ENCODE results near the gene CCR5AS.

Gene CCR5AS

GRCh38 chr3:46375218-46375617, 31.6 kb downstream of the CCR5AS start:
- no peak for DNase-seq

GRCh38 chr3:46374755-46375154, 32.1 kb downstream of the CCR5AS start:
- DNase-seq, result no peak

DNA sequence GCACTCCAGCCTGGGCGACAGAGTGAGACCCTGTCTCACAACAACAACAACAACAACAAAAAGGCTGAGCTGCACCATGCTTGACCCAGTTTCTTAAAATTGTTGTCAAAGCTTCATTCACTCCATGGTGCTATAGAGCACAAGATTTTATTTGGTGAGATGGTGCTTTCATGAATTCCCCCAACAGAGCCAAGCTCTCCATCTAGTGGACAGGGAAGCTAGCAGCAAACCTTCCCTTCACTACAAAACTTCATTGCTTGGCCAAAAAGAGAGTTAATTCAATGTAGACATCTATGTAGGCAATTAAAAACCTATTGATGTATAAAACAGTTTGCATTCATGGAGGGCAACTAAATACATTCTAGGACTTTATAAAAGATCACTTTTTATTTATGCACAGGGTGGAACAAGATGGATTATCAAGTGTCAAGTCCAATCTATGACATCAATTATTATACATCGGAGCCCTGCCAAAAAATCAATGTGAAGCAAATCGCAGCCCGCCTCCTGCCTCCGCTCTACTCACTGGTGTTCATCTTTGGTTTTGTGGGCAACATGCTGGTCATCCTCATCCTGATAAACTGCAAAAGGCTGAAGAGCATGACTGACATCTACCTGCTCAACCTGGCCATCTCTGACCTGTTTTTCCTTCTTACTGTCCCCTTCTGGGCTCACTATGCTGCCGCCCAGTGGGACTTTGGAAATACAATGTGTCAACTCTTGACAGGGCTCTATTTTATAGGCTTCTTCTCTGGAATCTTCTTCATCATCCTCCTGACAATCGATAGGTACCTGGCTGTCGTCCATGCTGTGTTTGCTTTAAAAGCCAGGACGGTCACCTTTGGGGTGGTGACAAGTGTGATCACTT, 34.1 kb downstream of the CCR5AS start:
- no peak for DNase-seq

- no peak for DNase-seq
These were observed 35.1 kb downstream of the CCR5AS start for GRCh38 chr3:46371519-46372340.

- no peak for DNase-seq
These were observed 35.9 kb downstream of the CCR5AS start, which contains the start of gene CCR5 for GRCh38 chr3:46370839-46371518. TSS of gene CCR5 (plus strand) at chr3:46370946. CDS start at chr3:46372903, 1,957 bp downstream.

GRCh38 chr3:46369675-46370132, 37.2 kb downstream of the CCR5AS start:
- DNase-seq, result no peak

GRCh38 chr3:46369151-46369550, 37.7 kb downstream of the CCR5AS start:
- DNase-seq, result no peak

DNA sequence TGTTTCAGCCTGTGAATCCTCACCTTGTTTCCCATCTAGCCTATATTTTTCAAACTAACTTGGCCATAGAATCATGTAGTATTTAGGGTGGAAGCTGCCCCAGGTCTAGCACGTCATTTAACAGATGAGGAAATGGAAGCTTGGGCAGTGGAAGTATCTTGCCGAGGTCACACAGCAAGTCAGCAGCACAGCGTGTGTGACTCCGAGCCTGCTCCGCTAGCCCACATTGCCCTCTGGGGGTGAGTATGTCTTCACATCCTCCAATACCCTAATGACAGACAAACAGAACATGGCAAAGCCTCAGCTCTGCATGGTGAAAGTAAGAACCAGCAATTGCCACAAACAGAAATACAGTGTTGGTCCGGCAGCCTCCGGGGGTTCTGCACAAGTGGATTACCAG, 38.3 kb downstream of the CCR5AS start:
- DNase-seq, result peak; percentile 12 to 17

DNA sequence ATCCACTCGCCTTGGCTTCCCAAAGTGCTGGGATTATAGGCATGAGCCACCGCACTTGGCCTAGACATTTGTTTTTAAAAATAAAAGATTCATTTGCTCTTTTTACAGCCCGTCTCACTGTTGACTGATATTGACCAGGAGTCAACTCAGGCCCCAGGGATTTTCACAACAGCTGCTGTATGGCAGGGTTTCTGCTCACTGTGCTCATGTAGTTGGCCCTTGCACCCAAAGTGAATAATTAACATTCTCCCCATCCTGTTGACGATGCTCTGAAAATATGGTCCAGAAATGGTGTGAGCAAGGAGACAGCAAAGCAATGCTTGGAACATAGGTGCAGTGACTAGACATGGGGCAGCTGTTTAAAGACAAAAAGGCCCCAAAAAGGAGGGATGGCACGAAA, 39.1 kb downstream of the CCR5AS start:
- DNase-seq, result no peak

DNA sequence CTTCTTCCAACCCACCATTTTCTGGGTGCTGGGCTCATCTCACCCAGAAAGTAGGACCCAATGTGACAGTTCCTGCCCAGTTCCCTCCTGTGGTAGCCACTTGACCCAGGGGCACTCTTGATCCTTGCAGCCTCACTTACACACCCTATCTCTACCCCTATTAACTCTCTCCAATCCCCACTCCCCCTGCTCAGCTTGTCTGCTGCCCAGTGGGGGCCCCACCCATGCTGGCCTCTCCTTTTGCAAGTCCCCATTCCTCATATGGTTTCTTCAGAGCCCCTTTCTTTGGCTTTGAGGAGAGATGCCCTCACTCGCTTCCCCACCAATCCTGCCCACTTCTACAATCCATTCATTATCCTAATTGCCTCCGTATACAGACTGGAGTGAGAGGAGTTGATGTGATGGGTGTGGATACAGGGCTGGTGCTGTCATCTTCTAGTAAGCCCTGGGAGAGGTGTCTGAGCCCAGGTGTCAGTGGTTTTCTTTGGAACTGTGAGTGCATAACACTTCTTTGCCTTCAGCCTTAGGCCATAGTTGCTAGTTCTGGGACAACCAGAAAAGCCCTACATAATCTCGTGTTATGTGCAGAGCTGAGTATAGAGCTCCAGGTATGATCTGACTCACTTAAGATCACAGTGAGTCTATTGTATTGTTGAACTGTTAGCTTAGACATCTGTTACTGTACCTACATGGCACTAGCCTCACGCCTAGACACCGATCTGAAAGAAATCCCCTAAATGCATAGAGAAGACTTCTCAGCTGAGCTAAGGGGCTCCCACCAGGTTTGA, 40.9 kb downstream of the CCR5AS start:
- no peak for DNase-seq

DNA sequence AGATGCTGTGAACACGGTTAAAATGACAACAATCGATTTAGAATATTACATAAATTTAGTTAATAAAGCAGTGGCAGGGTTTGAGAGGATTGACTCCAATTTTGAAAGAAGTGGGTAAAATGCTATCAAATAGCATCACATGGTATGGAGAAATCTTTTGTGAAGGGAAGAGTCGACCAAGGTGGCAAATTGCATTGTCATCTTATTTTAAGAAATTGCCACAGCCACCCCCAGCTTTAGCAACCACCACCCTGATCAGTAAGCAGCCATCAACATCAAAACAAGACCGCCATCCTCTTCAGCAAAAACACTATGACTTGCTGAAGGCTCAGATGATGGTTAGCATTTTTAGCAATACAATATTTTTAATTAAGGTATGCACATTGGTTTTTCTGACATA, 41.8 kb downstream of the CCR5AS start:
- no peak for DNase-seq

DNA sequence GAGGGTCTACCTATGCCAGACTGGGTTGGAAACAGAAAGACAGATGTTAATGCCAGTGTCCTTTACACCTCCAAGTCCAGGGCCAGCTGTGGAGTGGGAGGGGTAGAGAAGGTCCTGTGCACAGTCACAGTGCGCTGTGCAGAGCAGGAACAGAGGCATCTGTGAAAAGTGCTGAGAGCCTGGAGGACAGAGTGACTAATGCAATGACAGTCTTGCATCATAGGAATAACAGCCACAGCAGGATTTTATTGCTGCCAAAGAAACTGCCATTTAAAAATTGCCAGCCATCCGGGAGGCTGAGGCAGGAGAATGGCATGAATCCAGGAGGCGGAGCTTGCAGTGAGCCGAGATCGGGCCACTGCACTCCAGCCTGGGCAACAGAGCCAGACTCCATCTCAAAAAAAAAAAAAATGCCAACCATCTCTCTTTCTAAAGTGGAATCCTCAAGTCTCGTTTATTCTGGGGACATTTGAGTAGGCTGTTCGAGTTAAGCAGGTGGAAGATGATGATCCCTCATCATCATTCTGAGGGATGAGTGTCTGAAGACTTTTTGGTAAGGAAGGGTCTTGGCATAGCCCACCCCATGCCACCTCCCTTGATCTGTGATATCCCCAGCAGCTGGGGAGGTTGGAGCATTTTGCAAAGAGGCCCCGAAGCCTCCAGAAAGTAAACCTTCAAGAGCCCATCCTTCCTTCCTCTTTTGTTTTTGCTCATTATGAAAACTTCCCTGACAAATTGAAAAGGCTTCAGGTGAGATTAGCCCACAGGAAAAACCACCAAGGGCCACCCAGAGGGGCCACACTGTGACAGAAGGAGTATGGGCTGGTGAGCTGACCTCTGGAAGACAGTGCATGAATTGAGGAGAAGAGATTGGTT, 45.2 kb downstream of the CCR5AS start:
- DNase-seq, result no peak

GRCh38 chr3:46360907-46361306, 46.0 kb downstream of the CCR5AS start:
- DNase-seq, result no peak

GRCh38 chr3:46359733-46360493, 47.0 kb downstream of the CCR5AS start:
- peak in 1 of 2 experiments; percentile 16 for DNase-seq

DNA sequence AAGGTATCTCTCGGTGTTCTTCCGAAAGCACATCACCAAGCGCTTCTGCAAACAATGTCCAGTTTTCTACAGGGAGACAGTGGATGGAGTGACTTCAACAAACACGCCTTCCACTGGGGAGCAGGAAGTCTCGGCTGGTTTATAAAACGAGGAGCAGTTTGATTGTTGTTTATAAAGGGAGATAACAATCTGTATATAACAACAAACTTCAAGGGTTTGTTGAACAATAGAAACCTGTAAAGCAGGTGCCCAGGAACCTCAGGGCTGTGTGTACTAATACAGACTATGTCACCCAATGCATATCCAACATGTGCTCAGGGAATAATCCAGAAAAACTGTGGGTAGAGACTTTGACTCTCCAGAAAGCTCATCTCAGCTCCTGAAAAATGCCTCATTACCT, 48.4 kb downstream of the CCR5AS start:
- DNase-seq, result no peak

- peak in 1 of 2 experiments; percentile 5 for DNase-seq
These were observed 50.0 kb downstream of the CCR5AS start for GRCh38 chr3:46356909-46357308.

- no peak for DNase-seq
These were observed 50.6 kb downstream of the CCR5AS start for GRCh38 chr3:46356276-46356675.

DNA sequence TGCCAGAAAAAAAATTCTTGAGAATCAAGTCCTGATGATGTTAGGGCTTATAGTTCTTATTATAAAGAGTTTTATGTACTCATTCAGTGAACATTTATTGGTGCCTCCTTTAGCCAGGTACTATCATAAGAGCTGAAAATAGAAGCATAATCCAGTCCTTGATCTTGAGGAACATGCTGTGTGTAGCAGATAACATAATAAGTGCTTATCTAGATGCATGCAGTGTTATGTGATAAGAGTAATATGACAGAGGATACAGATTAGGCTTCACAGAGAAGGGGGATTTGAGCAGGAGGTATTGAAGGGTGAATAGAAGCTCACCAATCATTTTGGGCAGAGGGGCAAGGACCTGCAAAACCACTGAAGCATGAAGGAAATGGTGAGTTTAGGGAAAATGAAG, 51.9 kb downstream of the CCR5AS start:
- DNase-seq, result no peak

DNA sequence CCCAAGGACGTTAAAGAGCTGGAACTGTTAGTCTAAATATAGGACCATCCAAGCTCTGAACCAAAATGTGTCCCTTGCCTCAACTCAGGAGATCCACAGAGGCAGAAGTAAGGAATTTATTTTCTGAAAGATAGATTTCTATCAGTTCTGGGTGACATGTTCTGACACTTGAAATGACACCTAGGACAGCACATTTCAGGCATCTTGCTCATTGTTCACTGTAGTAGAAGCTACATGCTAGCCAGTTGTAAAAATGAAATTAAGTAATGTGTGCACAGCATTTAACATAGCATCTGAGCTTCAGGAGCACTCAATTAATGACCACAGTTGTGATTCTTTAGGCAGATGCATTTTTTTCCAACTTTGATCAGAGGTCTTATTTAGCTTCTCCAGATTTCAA, 52.4 kb downstream of the CCR5AS start:
- no peak for DNase-seq

GRCh38 chr3:46353647-46354410, 53.0 kb downstream of the CCR5AS start, which contains the start of gene CCR2:
TSS of gene CCR2 (plus strand) at chr3:46354111. CDS start at chr3:46357528, 3,417 bp downstream.
- DNase-seq, result no peak

All from SHP77 (cell line).